Stimulated activated CD4-positive, alpha-beta T cell treated with anti-CD3 and anti-CD28 coated beads, Interleukin-4, amount 100 ng/mL, for 48 hours (primary cell): ENCODE data around the gene CDH23.
A peak's percentile ranks its signal among the peaks of the same experiment; 100 is the strongest.
"Not testable (repeated sequence)": the region's sequence is repeated elsewhere in the genome, so short reads cannot be mapped to it uniquely, and the experiment has no call there.

Experiments
- DNase-seq, 2 donors: peaks; one replicate each; pipeline ENCODE4 v3.0.0-alpha.2; 2020; ENCODE audit warnings: low read depth in 2 of 2

CDH23 gene

GRCh38 chr10:71582506-71583475 is 186.1 kb downstream of the CDH23 start:
- no peak for DNase-seq

GRCh38 chr10:71584461-71584860 is 187.7 kb downstream of the CDH23 start:
- no peak for DNase-seq

- DNase-seq: no peak
These were observed 188.3 kb downstream of the CDH23 start for GRCh38 chr10:71584902-71585563.

GRCh38 chr10:71585564-71586290 is 189.0 kb downstream of the CDH23 start:
- DNase-seq: no peak

- no peak for DNase-seq
These were observed 191.3 kb downstream of the CDH23 start for GRCh38 chr10:71587941-71588573.

- DNase-seq: no peak
These were observed 192.0 kb downstream of the CDH23 start for GRCh38 chr10:71588685-71589084.

- DNase-seq: no peak
These were observed 193.2 kb downstream of the CDH23 start for GRCh38 chr10:71589617-71590551.

- DNase-seq: no peak
These were observed 194.1 kb downstream of the CDH23 start for GRCh38 chr10:71590781-71591350.

- no peak for DNase-seq
These were observed 198.3 kb downstream of the CDH23 start for GRCh38 chr10:71594934-71595571.

- no peak for DNase-seq
These were observed 198.9 kb downstream of the CDH23 start for GRCh38 chr10:71595649-71596048.

GRCh38 chr10:71596127-71596526 is 199.4 kb downstream of the CDH23 start:
- no peak for DNase-seq

- no peak for DNase-seq
These were observed 200.0 kb downstream of the CDH23 start for GRCh38 chr10:71596759-71597158.

- DNase-seq: no peak
These were observed 201.2 kb downstream of the CDH23 start for GRCh38 chr10:71597821-71598498.

GRCh38 chr10:71598621-71599055 is 201.9 kb downstream of the CDH23 start:
- DNase-seq: no peak

GRCh38 chr10:71599518-71599917 is 202.8 kb downstream of the CDH23 start:
- DNase-seq: no peak

- not testable (repeated sequence) for DNase-seq
These were observed 203.5 kb downstream of the CDH23 start for GRCh38 chr10:71600242-71600641.

- peak in 1 of 2 donors; percentile 6 for DNase-seq
These were observed 204.1 kb downstream of the CDH23 start for GRCh38 chr10:71600849-71601248.

GRCh38 chr10:71601273-71601672 is 204.6 kb downstream of the CDH23 start:
- DNase-seq: no peak

GRCh38 chr10:71603150-71603549 is 206.4 kb downstream of the CDH23 start:
- no peak for DNase-seq
